ENCODE results near the gene NCBP3. TPM values are rescaled to one million over a fixed set of nuclear protein-coding genes. Genes with fewer than 3 reads are reported as not detected.

Gene NCBP3
- total and polyA plus RNA-seq, 9 of the 15 experiments (the other 6 are each of a cell fraction or from before 2014, with no cell fraction given), result 3.1 to 25.5 (median 20.5) TPM

DNA sequence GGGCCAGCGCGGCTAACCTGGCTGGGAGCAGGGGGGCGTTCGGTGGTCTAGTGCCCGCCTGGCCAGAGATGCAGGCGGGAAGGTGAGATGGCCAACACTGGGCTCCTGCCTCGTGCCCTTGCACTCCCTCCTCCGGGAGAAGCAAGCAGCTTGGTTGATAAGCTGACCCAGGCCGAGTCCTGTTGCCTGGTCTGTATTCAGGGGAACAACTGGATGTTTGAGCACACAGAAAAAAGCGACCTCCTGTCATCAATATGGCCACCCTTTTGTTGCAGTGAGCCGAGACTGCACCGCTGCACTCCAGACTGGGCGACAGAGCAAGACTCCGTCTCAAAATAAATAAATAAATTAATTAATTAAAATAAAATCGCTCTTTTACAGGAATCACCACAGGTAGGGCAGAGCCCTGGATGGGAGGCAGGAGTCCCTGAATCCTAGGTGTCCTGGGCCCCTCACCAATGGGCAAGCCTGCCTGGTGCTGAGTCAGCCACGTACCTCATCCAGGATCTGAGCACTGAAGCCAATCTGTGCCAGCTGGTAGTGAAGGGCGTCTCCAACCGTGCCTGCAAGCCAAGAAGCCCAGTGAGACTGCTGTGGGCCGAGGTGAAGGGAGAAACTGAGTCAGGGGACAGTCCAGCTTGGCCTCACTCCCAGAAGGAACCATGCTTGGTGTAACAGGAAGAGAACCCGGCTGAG is 90.6 kb downstream of the NCBP3 start (continued):
- TF ChIP-seq, protein P1, sequence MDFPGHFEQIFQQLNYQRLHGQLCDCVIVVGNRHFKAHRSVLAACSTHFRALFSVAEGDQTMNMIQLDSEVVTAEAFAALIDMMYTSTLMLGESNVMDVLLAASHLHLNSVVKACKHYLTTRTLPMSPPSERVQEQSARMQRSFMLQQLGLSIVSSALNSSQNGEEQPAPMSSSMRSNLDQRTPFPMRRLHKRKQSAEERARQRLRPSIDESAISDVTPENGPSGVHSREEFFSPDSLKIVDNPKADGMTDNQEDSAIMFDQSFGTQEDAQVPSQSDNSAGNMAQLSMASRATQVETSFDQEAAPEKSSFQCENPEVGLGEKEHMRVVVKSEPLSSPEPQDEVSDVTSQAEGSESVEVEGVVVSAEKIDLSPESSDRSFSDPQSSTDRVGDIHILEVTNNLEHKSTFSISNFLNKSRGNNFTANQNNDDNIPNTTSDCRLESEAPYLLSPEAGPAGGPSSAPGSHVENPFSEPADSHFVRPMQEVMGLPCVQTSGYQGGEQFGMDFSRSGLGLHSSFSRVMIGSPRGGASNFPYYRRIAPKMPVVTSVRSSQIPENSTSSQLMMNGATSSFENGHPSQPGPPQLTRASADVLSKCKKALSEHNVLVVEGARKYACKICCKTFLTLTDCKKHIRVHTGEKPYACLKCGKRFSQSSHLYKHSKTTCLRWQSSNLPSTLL (IDR thresholded peaks at IDR 0.05), result no peak
- TF ChIP-seq TEAD2 (tag; IDR thresholded peaks at IDR 0.05) (no peak), NCOA6 (IDR thresholded peaks at IDR 0.05) (0 out of 2 replicates have a peak, but pooled peaks have one; percentile 0), MIER1 (IDR thresholded peaks at IDR 0.05; ENCODE audit: low read depth) (no peak), SMAD4 (CRISPR knock-in tag; conservative IDR thresholded peaks at IDR 0.05) (0 out of 2 replicates have a peak, but pooled peaks have one; percentile 2), L3MBTL2 (IDR thresholded peaks at IDR 0.05) (peak; percentile 1; the same call in 1 of the 2 replicates), NR3C1 (CRISPR knock-in tag; IDR thresholded peaks at IDR 0.05) (no peak)
- TF ChIP-seq, protein P2, sequence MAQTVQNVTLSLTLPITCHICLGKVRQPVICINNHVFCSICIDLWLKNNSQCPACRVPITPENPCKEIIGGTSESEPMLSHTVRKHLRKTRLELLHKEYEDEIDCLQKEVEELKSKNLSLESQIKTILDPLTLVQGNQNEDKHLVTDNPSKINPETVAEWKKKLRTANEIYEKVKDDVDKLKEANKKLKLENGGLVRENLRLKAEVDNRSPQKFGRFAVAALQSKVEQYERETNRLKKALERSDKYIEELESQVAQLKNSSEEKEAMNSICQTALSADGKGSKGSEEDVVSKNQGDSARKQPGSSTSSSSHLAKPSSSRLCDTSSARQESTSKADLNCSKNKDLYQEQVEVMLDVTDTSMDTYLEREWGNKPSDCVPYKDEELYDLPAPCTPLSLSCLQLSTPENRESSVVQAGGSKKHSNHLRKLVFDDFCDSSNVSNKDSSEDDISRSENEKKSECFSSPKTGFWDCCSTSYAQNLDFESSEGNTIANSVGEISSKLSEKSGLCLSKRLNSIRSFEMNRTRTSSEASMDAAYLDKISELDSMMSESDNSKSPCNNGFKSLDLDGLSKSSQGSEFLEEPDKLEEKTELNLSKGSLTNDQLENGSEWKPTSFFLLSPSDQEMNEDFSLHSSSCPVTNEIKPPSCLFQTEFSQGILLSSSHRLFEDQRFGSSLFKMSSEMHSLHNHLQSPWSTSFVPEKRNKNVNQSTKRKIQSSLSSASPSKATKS (CRISPR knock-in tag; IDR thresholded peaks at IDR 0.05), result no peak
- TF ChIP-seq, protein P3, sequence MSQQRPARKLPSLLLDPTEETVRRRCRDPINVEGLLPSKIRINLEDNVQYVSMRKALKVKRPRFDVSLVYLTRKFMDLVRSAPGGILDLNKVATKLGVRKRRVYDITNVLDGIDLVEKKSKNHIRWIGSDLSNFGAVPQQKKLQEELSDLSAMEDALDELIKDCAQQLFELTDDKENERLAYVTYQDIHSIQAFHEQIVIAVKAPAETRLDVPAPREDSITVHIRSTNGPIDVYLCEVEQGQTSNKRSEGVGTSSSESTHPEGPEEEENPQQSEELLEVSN (IDR thresholded peaks at IDR 0.05; ENCODE audit: borderline replicate concordance in 1 of 2, extremely low read depth in 1 of 2, insufficient read depth in 1 of 2, insufficient read length in 1 of 2, low read depth in 1 of 2, low read length in 1 of 2, poor library complexity in 1 of 2, severe bottlenecking in 1 of 2), result peak; percentile 59 to 61
